Measurements from ENCODE around the gene NEDD9.

Gene NEDD9

GRCh38 chr6:11160199-11160598 lies 72.3 kb downstream of the NEDD9 start:
- TF ChIP-seq CTCF (IDR thresholded peaks at IDR 0.05; ENCODE audit: poor library complexity, severe bottlenecking), result no peak
- Histone ChIP-seq H3K4me3 (ENCODE audit: severe bottlenecking) (no peak overlapping the region), H3K27ac (ENCODE audit: poor library complexity, severe bottlenecking) (no peak overlapping the region), H3K4me1 (ENCODE audit: insufficient read depth, poor library complexity, severe bottlenecking) (peaks cover 7% of the 10 kb centered on the region), H3K9me3 (ENCODE audit: severe bottlenecking) (peaks cover 8% of the 10 kb centered on the region), H3K36me3 (ENCODE audit: low read depth) (no peaks in the 10 kb centered on the region), H3K27me3 (ENCODE audit: insufficient read depth, poor library complexity, severe bottlenecking) (no peaks in the 10 kb centered on the region)
- ATAC-seq (ENCODE audit: low read depth), result no peak
- DNase-seq (ENCODE audit: low spot score), result no peak

GRCh38 chr6:11155589-11155988 lies 76.9 kb downstream of the NEDD9 start:
- Histone ChIP-seq H3K4me3 (ENCODE audit: severe bottlenecking) (no peak overlapping the region), H3K9me3 (ENCODE audit: severe bottlenecking) (peaks cover 8% of the 10 kb centered on the region), H3K27ac (ENCODE audit: poor library complexity, severe bottlenecking) (no peak overlapping the region), H3K36me3 (ENCODE audit: low read depth) (no peaks in the 10 kb centered on the region), H3K27me3 (ENCODE audit: insufficient read depth, poor library complexity, severe bottlenecking) (no peaks in the 10 kb centered on the region), H3K4me1 (ENCODE audit: insufficient read depth, poor library complexity, severe bottlenecking) (peaks cover 7% of the 10 kb centered on the region)
- TF ChIP-seq CTCF (IDR thresholded peaks at IDR 0.05; ENCODE audit: poor library complexity, severe bottlenecking), result no peak
- DNase-seq (ENCODE audit: low spot score) (no peak), ATAC-seq (ENCODE audit: low read depth) (no peak)

- no peak for DNase-seq (ENCODE audit: low spot score)
- H3K9me3 ChIP-seq (ENCODE audit: severe bottlenecking), result peaks cover 6% of the 10 kb centered on the region
- H3K4me3 ChIP-seq (ENCODE audit: severe bottlenecking), result no peak overlapping the region
- TF ChIP-seq CTCF (IDR thresholded peaks at IDR 0.05; ENCODE audit: poor library complexity, severe bottlenecking), result no peak
- ATAC-seq (ENCODE audit: low read depth), result no peak
- H3K4me1 ChIP-seq (ENCODE audit: insufficient read depth, poor library complexity, severe bottlenecking), result no peaks in the 10 kb centered on the region
- H3K27me3 ChIP-seq (ENCODE audit: insufficient read depth, poor library complexity, severe bottlenecking), result no peaks in the 10 kb centered on the region
- H3K27ac ChIP-seq (ENCODE audit: poor library complexity, severe bottlenecking), result no peak overlapping the region
- no peaks in the 10 kb centered on the region for H3K36me3 ChIP-seq (ENCODE audit: low read depth)
These were observed 79.0 kb downstream of the NEDD9 start for GRCh38 chr6:11153447-11153846.

- no peak for TF ChIP-seq CTCF (IDR thresholded peaks at IDR 0.05; ENCODE audit: poor library complexity, severe bottlenecking)
- Histone ChIP-seq H3K27ac (ENCODE audit: poor library complexity, severe bottlenecking) (no peak overlapping the region), H3K4me1 (ENCODE audit: insufficient read depth, poor library complexity, severe bottlenecking) (no peaks in the 10 kb centered on the region), H3K27me3 (ENCODE audit: insufficient read depth, poor library complexity, severe bottlenecking) (no peaks in the 10 kb centered on the region), H3K36me3 (ENCODE audit: low read depth) (no peaks in the 10 kb centered on the region), H3K9me3 (ENCODE audit: severe bottlenecking) (peaks cover 6% of the 10 kb centered on the region), H3K4me3 (ENCODE audit: severe bottlenecking) (no peak overlapping the region)
- DNase-seq (ENCODE audit: low spot score) (no peak), ATAC-seq (ENCODE audit: low read depth) (no peak)
These were observed 79.9 kb downstream of the NEDD9 start for GRCh38 chr6:11152581-11152980.

DNA sequence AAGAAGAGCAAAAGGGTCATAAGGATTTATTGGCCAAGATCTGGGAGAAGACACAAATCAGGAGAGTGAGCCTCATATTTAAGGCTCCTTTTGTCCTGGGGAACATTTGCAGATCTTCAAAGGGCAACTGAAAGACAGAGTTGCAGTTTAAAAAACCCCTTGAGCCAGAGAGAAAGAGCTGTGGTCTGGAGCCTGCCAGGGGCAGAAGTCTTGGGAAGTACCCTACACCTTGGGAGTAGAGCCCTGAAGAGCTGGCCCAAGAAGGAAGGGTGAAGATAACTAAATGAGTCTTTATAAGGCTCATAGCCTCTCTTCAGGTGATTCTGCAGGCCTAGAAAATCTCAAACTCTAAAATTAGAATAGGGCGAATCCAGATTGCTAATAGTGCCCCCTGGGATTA lies 81.0 kb downstream of the NEDD9 start:
- Histone ChIP-seq H3K27me3 (ENCODE audit: insufficient read depth, poor library complexity, severe bottlenecking) (no peaks in the 10 kb centered on the region), H3K9me3 (ENCODE audit: severe bottlenecking) (no peaks in the 10 kb centered on the region), H3K4me3 (ENCODE audit: severe bottlenecking) (no peak overlapping the region), H3K4me1 (ENCODE audit: insufficient read depth, poor library complexity, severe bottlenecking) (no peaks in the 10 kb centered on the region), H3K36me3 (ENCODE audit: low read depth) (no peaks in the 10 kb centered on the region), H3K27ac (ENCODE audit: poor library complexity, severe bottlenecking) (no peak overlapping the region)
- DNase-seq (ENCODE audit: low spot score) (no peak), ATAC-seq (ENCODE audit: low read depth) (no peak)
- no peak for TF ChIP-seq CTCF (IDR thresholded peaks at IDR 0.05; ENCODE audit: poor library complexity, severe bottlenecking)
